ENCODE results near the gene ABCA2.

- no peak for TF ChIP-seq POLR2A (IDR thresholded peaks at IDR 0.05)
- TF ChIP-seq EP300 (IDR thresholded peaks at IDR 0.05), result no peak
Observed at GRCh38 chr9:137023157-137023556, 4.9 kb downstream of the ABCA2 start.
